GM20000 (cell line): Measurements from ENCODE around the gene DRD2.

Experiments
- DNase-seq: peaks from one replicate; pipeline ENCODE4 v3.0.0; 2012; ENCODE audit warnings: low spot score
- CTCF ChIP-seq: IDR thresholded peaks from 2 replicates; pipeline ENCODE4 v1.5.1; 2012; ENCODE audit warnings: mild to moderate bottlenecking, control low read depth; ENCODE audit errors: extremely low read depth, missing control alignments

DRD2 gene

GRCh38 chr11:113507341-113507740, 32.1 kb upstream of the DRD2 start:
- DNase-seq = no peak
- no peak for TF ChIP-seq CTCF

- DNase-seq = no peak
- no peak for TF ChIP-seq CTCF
Measured at GRCh38 chr11:113506893-113507292, 31.7 kb upstream of the DRD2 start.

- no peak for TF ChIP-seq CTCF
- DNase-seq = no peak
Measured at GRCh38 chr11:113506461-113506860, 31.3 kb upstream of the DRD2 start.

GRCh38 chr11:113505541-113506375, 30.6 kb upstream of the DRD2 start:
- TF ChIP-seq CTCF = no peak

GRCh38 chr11:113505046-113505445, 29.8 kb upstream of the DRD2 start:
- DNase-seq = no peak
- no peak for TF ChIP-seq CTCF

More at GRCh38 chr11:113505541-113506375, 30.6 kb upstream of the DRD2 start:
- no peak for DNase-seq

- TF ChIP-seq CTCF = no peak
- no peak for DNase-seq
Measured at GRCh38 chr11:113504586-113504985, 29.4 kb upstream of the DRD2 start.

GRCh38 chr11:113504071-113504470, 28.9 kb upstream of the DRD2 start:
- TF ChIP-seq CTCF = no peak
- no peak for DNase-seq
